GM19467 (cell line): Measurements from ENCODE around the gene L3MBTL3.
"Not testable (repeated sequence)": the region's sequence is repeated elsewhere in the genome, so short reads cannot be mapped to it uniquely, and the experiment has no call there.

Experiments used
- ATAC-seq: cut with Tn5 transposase; IDR thresholded peaks from one replicate; pipeline ENCODE4 v1.9.1; 2021; ENCODE audit warnings: mild to moderate bottlenecking, moderate library complexity; ENCODE audit not compliant: unreplicated experiment

The L3MBTL3 gene

GRCh38 chr6:130070792-130071191 lies 52.4 kb downstream of the L3MBTL3 start:
- no peak for ATAC-seq

DNA sequence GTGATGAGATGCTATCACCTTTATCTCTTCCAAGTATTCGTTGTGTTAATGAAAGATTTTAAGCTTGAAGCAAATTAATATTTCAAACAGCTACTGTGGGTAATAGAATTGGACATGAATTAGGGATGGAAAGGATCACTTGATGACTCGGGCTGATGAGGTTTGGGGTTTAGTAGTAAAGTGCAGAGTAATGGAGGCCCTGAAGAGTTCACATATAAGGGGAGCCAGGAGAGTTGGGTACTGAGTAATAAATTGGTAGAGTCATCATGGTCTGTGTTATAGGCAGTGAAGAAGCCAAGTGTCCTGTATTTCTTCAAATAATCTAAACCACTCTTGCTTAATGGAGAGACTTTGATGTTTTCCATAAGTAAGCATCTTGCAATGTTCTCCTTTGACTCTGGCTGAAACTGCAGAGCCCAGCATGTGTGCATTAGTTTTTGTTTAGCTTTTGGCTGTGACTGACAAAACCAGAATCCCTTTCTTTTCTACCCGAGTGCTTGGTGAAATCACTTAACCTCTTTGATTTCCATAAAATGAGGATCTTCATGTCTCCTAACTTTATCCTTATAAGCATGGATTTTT lies 57.6 kb downstream of the L3MBTL3 start:
- no peak for ATAC-seq

GRCh38 chr6:130076512-130076911 lies 58.1 kb downstream of the L3MBTL3 start:
- no peak for ATAC-seq

- no peak for ATAC-seq
Observed at GRCh38 chr6:130090796-130091195, 72.4 kb downstream of the L3MBTL3 start.

- ATAC-seq: no peak
Observed at GRCh38 chr6:130093546-130093945, 75.2 kb downstream of the L3MBTL3 start.

GRCh38 chr6:130098317-130098716 lies 79.9 kb downstream of the L3MBTL3 start:
- no peak for ATAC-seq

DNA sequence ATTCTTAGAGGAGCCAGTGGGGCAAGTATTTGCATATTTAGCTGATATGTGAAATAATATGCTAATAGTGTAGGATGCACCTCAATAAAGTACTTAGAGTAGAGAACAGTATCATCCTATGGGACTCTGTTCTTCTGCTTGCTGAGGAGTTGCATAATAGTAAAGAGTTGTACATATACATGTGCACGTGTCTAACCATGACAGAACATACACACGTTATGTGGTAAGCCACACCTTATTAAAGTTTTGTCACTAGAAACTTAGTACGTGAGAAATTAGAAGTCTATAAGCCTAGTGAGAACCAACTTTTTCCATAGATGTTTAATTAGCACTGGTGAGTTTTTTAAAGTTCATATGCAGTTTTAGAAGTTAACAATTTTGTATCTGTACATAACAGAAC lies 80.7 kb downstream of the L3MBTL3 start:
- no peak for ATAC-seq

DNA sequence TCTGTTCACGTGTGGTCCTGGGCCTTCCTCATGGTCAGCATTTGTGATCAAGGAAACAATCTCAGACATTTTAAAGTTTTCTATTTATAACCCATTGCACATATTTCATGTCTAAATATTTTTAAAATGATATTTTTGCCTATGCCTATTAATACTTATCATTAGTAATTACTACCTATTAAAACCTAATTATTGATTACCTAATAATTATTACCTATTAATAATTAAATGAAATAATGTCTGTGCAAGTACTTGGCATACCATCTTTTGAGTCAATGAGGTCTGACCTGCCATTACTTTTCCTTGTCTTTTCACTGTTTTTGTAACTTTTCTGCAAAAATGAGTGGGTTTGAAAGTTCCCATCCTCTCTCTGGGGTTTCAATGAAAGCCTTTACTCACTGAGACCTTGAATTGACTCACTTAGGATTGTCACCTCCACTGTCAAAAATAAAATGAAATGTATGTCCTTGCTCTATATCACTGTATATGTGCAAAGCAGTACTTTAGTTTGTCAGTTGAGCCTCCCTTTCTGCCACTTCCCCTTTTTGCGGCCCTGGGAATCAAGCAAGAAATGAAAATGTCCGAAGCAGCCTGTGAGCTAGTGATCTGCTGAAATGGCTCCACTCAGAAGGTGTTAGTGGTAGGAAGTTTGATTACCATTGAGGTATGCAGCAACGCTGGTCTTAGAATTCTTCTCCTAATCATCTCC lies 87.8 kb downstream of the L3MBTL3 start:
- peak; percentile 58 for ATAC-seq

DNA sequence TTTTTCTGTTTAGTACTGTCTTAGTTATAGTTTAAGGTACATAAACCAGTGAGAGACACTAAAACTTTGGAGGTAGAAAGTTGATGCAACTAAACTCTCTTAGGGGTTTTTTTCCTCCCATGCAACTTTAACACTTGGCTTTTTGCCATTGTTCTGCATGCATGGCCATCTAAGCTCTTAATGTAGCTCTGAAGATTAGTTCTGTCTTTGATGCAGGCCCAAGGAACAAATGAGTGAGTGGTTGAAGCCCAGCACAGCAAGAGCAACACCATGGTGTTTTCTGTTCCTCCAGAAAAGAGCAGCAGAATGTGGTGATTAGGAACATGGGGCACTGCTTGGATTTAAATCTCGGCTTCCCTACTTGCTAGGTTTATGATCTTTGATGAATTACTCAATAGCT lies 89.3 kb downstream of the L3MBTL3 start:
- no peak for ATAC-seq

DNA sequence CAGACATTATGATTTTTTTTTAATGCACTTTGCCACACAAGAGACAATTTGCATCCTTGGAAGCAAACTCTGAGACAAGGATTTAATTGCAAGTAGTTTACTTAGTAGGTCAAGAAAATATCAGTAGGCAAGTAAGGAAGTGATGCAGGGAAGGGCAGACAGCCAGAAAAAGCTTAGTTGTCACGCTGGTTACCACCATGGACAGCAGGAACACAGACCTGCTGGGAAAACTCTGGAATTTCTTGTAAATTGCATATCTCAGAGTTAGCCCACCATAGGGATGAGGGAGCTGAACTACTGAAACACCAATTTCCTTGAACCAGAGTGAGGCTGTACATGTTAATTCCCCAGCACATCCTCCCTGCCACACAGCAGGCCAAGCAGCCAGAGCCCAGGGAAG lies 92.7 kb downstream of the L3MBTL3 start:
- no peak for ATAC-seq

DNA sequence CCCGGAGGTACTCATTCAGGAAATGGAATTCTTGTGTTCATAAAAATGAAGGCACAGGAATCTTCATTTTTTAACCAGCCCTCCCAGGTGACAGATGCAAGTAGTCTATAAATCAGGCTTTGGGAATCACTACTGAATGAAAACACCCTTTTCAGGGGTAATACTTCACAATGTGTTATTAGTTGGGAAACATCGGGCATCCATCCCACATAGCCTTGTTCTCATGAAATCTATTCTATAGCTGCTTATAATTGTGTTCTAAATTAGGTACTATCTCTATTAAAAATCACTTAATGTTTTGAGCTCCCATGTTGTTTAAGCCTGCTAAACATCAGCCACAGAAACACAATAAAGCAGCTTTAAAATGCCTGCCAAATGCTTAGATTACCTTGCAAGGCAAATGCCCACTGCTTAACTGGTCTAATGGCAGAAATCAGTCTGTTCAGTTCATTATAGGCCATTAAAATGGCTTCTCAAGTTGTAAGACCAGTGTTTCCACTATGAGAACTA lies 94.9 kb downstream of the L3MBTL3 start:
- no peak for ATAC-seq

DNA sequence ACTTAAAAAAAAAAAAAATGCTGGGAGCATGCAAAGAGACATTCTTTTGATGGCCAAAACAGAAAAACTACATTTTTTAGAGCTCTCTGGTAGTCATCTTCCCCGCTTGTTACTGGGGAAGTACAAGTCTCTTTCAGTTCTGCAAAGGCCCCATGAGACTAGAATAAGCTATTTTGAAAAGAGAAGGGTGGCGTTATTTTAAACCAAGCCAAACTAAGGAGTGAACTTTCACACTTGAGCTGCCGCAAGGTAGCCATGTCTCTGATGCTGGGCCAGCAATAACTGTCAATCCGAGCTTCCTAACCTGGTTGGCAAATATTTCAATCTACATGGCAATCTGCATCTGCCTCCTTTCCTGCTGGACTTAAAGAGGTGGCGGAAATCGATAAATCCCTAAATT lies 96.7 kb downstream of the L3MBTL3 start:
- peak; percentile 89 for ATAC-seq

- peak; percentile 42 for ATAC-seq
Observed at GRCh38 chr6:130116273-130116672, 97.9 kb downstream of the L3MBTL3 start.

DNA sequence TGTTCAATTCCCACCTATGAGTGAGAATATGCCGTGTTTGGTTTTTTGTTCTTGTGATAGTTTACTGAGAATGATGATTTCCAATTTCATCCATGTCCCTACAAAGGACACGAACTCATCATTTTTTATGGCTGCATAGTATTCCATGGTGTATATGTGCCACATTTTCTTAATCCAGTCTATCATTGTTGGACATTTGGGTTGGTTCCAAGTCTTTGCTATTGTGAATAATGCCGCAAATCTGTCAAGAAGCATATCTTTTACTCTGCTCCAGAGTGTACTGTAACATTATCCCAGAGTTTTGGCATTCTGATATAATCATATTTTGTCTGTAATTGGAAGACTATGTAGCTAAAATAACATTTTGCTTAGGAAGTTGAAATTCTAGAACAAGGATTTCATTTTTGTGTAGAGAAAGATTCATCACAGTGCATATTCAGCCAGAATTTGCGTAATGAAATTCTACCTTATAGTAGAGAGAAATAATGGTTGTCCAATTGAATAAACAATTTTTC lies 98.9 kb downstream of the L3MBTL3 start:
- not testable (repeated sequence) for ATAC-seq

DNA sequence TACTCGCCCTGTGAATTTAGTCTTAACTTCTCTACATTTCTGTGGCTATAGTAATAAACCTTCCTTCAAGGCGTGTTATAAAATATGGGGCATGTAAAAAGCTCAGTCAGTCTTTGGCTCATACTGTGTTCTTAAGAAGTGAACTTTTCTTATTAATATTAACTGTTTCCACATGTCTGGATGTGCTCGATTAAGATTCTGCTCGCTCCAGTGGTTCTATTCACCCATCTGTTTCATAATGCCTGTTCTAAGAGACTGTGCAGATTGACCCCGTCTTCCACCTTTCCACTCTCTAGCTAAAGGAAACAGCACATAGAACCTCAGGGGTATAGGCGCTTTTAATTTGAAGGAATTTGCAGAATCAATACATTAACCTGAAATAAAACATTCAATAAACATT lies 99.9 kb downstream of the L3MBTL3 start:
- ATAC-seq: no peak

DNA sequence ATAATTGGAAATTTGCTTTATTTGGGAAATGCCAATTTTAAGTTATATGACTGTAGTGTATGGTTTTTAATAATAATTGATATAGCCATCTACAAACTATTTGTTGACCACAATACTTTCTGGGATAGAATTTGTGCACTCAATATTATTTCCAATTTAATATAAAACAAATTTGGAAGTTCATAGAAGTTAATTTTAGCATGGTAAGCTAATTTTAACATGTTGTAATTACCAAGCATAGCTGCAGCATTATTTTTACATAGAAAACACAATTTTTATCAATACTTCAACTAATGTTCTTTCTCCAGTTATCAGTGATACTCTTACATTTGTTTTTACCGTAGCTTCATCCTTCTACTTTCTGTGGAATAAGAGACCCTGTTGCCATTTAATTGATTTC lies 100.8 kb downstream of the L3MBTL3 start:
- no peak for ATAC-seq

GRCh38 chr6:130120731-130121130 lies 102.3 kb downstream of the L3MBTL3 start:
- ATAC-seq: no peak

- ATAC-seq: no peak
Observed at GRCh38 chr6:130122243-130122642, 103.9 kb downstream of the L3MBTL3 start.

DNA sequence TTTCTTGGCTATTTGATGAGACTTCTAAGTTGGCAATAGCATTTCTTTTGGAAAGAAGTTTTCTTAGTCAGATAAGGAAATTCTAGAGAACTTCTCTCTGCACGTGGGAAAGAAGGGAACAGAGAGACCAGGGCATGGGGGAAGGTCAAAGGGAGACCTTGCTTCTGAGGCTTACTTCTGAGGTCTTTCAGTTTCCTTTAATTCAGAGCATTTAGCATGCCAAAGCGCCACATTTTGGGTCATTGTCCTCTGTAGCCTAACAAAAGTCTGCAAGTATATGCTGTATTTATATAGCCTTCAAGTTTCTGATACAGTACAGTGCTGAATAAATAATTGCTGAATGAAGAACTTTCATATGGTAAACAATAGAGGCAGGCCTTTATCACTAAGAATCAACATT lies 108.8 kb downstream of the L3MBTL3 start:
- ATAC-seq: no peak

DNA sequence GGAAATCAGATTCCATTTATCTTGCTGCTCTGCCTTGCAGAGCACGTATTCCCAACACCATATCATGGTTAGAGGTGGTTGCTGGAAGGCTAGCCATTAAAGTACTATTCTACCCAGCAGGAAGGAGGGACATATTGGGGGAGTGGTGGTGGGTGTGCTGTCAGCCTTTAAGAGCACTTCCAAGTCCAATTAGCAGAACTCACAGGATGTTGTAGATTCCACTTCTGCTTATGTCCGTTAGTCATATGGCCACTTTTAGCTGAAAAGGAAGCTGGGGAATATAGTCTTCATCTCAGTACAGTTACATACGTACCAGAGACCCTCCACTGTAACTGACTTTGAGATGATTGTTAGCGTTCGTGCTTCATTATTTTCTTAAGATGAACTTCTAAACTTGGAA lies 109.9 kb downstream of the L3MBTL3 start:
- ATAC-seq: no peak

DNA sequence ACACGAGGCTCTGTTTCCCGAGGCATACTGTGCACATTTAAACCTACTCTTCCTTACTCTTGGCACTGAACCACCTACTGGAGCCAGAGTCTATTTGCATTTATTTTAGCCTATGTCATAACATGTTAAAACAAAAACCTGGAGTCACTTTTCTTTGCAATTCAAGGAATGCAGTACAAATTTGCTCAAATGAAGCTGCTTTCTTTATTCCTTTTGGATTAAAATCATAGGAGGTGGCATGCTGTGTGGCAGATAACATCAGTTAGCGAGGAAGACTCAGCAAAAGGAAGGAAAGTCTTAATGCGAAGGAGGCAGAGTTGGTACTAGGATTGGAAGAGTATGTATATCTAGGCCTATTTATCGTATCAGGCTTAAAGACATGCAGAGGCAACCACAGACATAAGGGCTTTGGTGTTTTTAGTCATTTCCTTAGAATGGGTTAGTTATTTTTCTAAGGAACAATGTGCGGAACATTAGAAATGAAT lies 111.4 kb downstream of the L3MBTL3 start:
- ATAC-seq: no peak

DNA sequence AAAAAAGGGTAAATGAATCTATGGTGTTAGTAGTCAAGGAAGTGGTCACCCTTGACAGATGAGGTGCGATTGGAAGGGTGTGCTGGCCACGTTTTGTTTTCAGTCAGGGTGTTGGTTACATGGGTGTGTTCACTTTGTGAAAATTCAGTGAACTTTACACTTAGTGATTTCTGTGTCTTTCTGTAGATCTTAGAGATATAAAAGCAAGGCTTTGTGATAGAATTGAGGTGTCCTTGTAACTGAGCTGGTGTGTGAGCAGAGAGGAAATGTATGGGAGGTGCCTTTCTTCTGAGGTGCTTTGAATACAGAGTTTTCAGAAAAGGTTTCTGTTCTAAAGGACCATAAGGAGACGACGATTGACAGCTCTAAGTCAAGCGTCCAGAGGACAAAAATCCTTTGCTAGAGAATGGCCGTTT lies 113.9 kb downstream of the L3MBTL3 start:
- peak; percentile 79 for ATAC-seq
